ENCODE measurements around the gene ANP32D.
A peak's percentile ranks its signal among the peaks of the same experiment; 100 is the strongest.
"Not testable (repeated sequence)": the region's sequence is repeated elsewhere in the genome, so short reads cannot be mapped to it uniquely, and the experiment has no call there.

The ANP32D gene

DNA sequence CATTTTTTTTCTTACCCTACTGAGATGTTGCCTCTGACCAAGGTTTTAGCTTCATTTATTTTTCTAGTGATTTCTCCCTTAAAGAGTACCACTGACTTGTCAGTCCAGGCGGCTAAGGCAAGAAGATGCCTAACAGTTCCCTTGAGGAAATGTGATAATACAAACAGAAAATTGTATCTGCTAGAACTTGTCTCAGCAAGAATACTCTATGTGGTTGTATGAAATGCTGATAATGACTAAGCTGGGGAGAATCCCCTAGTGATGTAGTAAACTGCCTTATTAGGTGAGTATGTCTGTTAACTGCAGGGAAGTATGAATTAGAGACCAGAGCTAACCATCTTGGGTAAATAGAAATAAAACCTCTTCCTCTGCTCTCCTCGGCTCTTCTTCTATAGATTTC, 16.7 kb downstream of the ANP32D start:
- H3K4me3 ChIP-seq (ENCODE audit: low read depth, low read length): no peak overlapping the region
- peak; percentile 11 for DNase-seq (ENCODE audit: low read depth)

DNA sequence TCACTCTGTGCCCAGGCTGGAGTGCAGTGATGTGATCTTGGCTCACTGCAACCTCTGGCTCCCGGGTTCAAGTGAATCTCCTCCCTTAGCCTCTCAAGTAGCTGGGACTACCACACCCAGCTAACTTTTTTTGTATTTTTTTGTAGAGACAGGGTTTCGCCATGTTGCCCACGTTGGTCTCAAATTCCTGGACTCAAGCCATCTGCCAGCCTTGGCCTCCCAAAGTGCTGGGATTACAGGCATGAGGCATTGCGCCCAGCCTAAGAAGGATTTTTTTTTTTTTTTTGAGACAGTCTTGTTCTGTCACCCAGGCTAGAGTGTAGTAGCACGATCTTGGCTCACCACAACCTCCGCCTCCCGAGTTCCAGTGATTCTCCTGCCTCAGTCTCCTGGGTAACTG, 17.1 kb downstream of the ANP32D start:
- H3K4me3 ChIP-seq (ENCODE audit: low read depth, low read length); DNase-seq (ENCODE audit: low read depth): not testable (repeated sequence)

GRCh38 chr12:48500281-48500680, 27.9 kb downstream of the ANP32D start:
- H3K4me3 ChIP-seq (ENCODE audit: low read depth, low read length); DNase-seq (ENCODE audit: low read depth): not testable (repeated sequence)

GRCh38 chr12:48506836-48507235, 34.5 kb downstream of the ANP32D start:
- not testable (repeated sequence) for DNase-seq (ENCODE audit: low read depth); H3K4me3 ChIP-seq (ENCODE audit: low read depth, low read length)

DNA sequence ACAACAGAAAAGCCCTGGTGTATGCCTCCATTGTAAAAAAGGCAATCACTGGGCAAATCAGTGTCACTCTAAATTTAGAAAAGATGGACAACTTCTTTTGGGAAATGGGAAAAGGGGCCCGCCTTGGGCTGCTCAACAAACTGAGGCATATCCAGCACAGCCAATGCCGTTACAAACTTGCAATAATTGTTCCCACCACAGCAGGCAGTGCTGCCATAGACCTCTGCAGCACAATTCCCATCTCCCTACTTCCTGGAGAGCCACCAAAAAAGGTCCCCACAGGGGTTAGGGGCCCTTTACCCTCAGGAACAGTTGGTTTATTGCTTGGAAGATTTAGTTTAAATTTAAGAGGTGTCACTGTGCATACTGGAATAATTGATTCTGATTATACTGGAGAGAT, 36.6 kb downstream of the ANP32D start:
- DNase-seq (ENCODE audit: low read depth): no peak
- H3K4me3 ChIP-seq (ENCODE audit: low read depth, low read length): no peak overlapping the region

GRCh38 chr12:48510111-48510510, 37.8 kb downstream of the ANP32D start:
- DNase-seq (ENCODE audit: low read depth): no peak
- H3K4me3 ChIP-seq (ENCODE audit: low read depth, low read length): no peak overlapping the region

- no peak for DNase-seq (ENCODE audit: low read depth)
- H3K4me3 ChIP-seq (ENCODE audit: low read depth, low read length): no peak overlapping the region
These were observed 40.5 kb downstream of the ANP32D start for GRCh38 chr12:48512855-48513254.

DNA sequence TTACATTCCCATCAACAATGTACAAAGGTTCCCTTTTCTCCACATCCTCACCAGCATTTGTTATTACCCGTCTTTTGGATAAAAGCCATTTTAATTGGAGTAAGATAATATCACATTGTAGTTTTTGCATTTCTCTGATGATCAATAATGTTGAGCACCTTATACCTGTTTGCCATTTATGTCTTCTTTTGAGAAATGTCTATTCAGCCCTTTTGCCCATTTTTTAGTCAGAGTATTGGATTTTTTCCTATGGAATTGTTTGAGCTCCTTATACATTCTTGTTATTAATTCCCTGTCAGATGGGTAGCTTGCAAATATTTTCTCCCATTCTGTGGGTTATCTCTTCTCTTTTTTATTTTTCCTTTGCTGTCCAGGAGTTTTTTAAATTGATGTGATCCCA, 42.4 kb downstream of the ANP32D start:
- DNase-seq (ENCODE audit: low read depth): no peak

GRCh38 chr12:48520381-48520780, 48.0 kb downstream of the ANP32D start:
- not testable (repeated sequence) for DNase-seq (ENCODE audit: low read depth); H3K4me3 ChIP-seq (ENCODE audit: low read depth, low read length)

More for the DNA sequence above, 42.4 kb downstream of the ANP32D start:
- no peak overlapping the region for H3K4me3 ChIP-seq (ENCODE audit: low read depth, low read length)
